ENCODE measurements around the gene CSMD2.

DNA sequence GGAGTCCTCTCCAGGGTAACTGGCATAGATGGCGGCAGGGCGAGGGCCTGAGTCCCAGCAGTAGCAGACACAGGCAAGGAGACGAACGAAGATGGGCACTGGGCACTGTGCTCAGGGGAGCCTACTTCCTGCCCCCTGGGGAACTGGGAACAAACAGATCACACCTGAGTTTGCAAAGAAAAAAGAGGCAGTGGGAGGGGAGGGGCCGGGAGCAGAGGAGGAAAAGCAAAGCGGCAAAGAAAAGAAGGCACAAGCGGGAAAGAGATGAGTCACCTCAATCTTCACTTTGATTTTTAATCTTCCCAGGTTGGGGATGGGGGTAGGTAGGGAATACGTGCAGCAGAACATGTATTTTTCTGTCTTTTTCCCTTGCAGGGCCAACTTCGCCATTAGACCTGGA is 648.6 kb downstream of the CSMD2 start:
- TF ChIP-seq, protein P1, sequence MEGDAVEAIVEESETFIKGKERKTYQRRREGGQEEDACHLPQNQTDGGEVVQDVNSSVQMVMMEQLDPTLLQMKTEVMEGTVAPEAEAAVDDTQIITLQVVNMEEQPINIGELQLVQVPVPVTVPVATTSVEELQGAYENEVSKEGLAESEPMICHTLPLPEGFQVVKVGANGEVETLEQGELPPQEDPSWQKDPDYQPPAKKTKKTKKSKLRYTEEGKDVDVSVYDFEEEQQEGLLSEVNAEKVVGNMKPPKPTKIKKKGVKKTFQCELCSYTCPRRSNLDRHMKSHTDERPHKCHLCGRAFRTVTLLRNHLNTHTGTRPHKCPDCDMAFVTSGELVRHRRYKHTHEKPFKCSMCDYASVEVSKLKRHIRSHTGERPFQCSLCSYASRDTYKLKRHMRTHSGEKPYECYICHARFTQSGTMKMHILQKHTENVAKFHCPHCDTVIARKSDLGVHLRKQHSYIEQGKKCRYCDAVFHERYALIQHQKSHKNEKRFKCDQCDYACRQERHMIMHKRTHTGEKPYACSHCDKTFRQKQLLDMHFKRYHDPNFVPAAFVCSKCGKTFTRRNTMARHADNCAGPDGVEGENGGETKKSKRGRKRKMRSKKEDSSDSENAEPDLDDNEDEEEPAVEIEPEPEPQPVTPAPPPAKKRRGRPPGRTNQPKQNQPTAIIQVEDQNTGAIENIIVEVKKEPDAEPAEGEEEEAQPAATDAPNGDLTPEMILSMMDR (IDR thresholded peaks at IDR 0.05 in 4 of 5, conservative IDR thresholded peaks at IDR 0.05 in 1 of 5), result no peak
- no peak for TF ChIP-seq POLR2A (IDR thresholded peaks at IDR 0.05)

All from gastrocnemius medialis (tissue), 4 donors.